K562 (cell line): ENCODE data around the gene ILF3. TPM values are rescaled to one million over a fixed set of nuclear protein-coding genes. Genes with fewer than 3 reads are reported as not detected.

Source experiments
- AFF4 ChIP-seq: sonication (generic); formaldehyde crosslinking; IDR thresholded peaks from 2 replicates; pipeline ENCODE4 v1.8.0; 2023; ENCODE audit warnings: mild to moderate bottlenecking, missing genetic modification reagents
- ARNT ChIP-seq, 2 experiments: fragments of 450-650 bp; IDR thresholded peaks; 2 replicates each; pipeline ENCODE4 v1.6.1; 2016; ENCODE audit warnings: mild to moderate bottlenecking in 1 of 2
- ATF1 ChIP-seq, 2 experiments: fragments of 450-650 bp in 1 of 2; IDR thresholded peaks; 2 replicates each; pipeline ENCODE4 v1.6.1; 2016; ENCODE audit warnings: missing compliant biosample characterization in 1 of 2, missing genetic modification characterization in 1 of 2
- BHLHE40 ChIP-seq: IDR thresholded peaks from 2 replicates; pipeline ENCODE4 v1.6.1; 2011; ENCODE audit warnings: low read length, improper control_type of control experiment
- CEBPG ChIP-seq, 3 experiments: fragments of 200-800 bp in 1 of 3; sonication (Bioruptor generic) in 1 of 3; sonication (generic) in 1 of 3; formaldehyde crosslinking in 1 of 3; IDR thresholded peaks in 2 of 3; conservative IDR thresholded peaks in 1 of 3; 2 replicates each; pipeline versions ENCODE4 v1.6.1 to v1.8.0; 2016 to 2022; ENCODE audit warnings: missing compliant biosample characterization in 2 of 3, missing genetic modification characterization in 2 of 3, mild to moderate bottlenecking in 1 of 3, missing genetic modification reagents in 1 of 3
- CREM ChIP-seq: IDR thresholded peaks from 2 replicates; pipeline ENCODE4 v1.6.1; 2014; ENCODE audit warnings: antibody characterized with exemption, low read depth
- E2F3 ChIP-seq: fragments of 250-450 bp; sonication (Bioruptor Pico); IDR thresholded peaks from 2 replicates; pipeline ENCODE4 v1.4.0; 2020; ENCODE audit warnings: mild to moderate bottlenecking
- EP300 ChIP-seq: IDR thresholded peaks from 2 replicates; pipeline ENCODE4 v1.6.1; 2012; ENCODE audit warnings: low read length, improper control_type of control experiment
- ID3 ChIP-seq, 2 experiments: fragments of 250-450 bp in 1 of 2; fragments of 450-650 bp in 1 of 2; sonication (Bioruptor Pico) in 1 of 2; IDR thresholded peaks; 2 replicates each; pipeline versions ENCODE4 v1.6.1 to v1.8.0; 2016 to 2021; ENCODE audit warnings: mild to moderate bottlenecking in 2 of 2, moderate library complexity in 2 of 2, missing compliant biosample characterization in 1 of 2, missing genetic modification characterization in 1 of 2
- LEF1 ChIP-seq: fragments of 450-650 bp; IDR thresholded peaks from 2 replicates; pipeline ENCODE4 v1.6.1; 2016; ENCODE audit warnings: mild to moderate bottlenecking
- MAX ChIP-seq: sonication (generic); formaldehyde crosslinking; IDR thresholded peaks from 2 replicates; pipeline ENCODE4 v1.9.0; 2022; ENCODE audit warnings: mild to moderate bottlenecking, missing genetic modification reagents
- MBD2 ChIP-seq: sonication (generic); IDR thresholded peaks from 2 replicates; pipeline ENCODE4 v1.6.1; 2016; ENCODE audit warnings: low read depth, borderline replicate concordance
- MNT ChIP-seq, 2 experiments: fragments of 450-650 bp; conservative IDR thresholded peaks; 2 replicates each; pipeline ENCODE4 v1.6.1; 2017; ENCODE audit warnings: mild to moderate bottlenecking in 2 of 2, moderate library complexity in 2 of 2
- NFYB ChIP-seq: IDR thresholded peaks from 2 replicates; pipeline ENCODE4 v1.6.1; 2011; ENCODE audit warnings: mild to moderate bottlenecking, moderate library complexity; ENCODE audit not compliant: insufficient read length; ENCODE audit errors: extremely low read depth
- PYGO2 ChIP-seq: fragments of 450-650 bp; IDR thresholded peaks from 2 replicates; pipeline ENCODE4 v1.6.1; 2016; ENCODE audit warnings: mild to moderate bottlenecking, missing genetic modification characterization, moderate library complexity, missing compliant biosample characterization
- RB1 ChIP-seq: fragments of 450-650 bp; IDR thresholded peaks from 2 replicates; pipeline ENCODE4 v1.6.1; 2017; ENCODE audit warnings: low read depth, mild to moderate bottlenecking
- RBBP5 ChIP-seq: fragments of 200-600 bp; sonication (generic); IDR thresholded peaks from 2 replicates; pipeline ENCODE4 v1.6.1; 2012; ENCODE audit warnings: borderline replicate concordance, mild to moderate bottlenecking, low read length, control low read depth, inconsistent platforms; ENCODE audit not compliant: insufficient read depth, poor library complexity, severe bottlenecking
- RBM22 ChIP-seq: fragments of 200-400 bp; formaldehyde crosslinking; IDR thresholded peaks from 2 replicates; pipeline ENCODE4 v1.6.1; 2018; ENCODE audit warnings: low read length, low read depth; ENCODE audit not compliant: poor library complexity, severe bottlenecking
- ZNF316 ChIP-seq: fragments of 450-650 bp; IDR thresholded peaks from 2 replicates; pipeline ENCODE4 v1.6.1; 2016
- ZNF445 ChIP-seq: fragments of 250-450 bp; sonication (Bioruptor Pico); IDR thresholded peaks from 2 replicates; pipeline ENCODE4 v1.4.0; 2020; ENCODE audit warnings: low read depth, mild to moderate bottlenecking, moderate library complexity
- ZNF696 ChIP-seq: fragments of 250-450 bp; sonication (Bioruptor Pico); conservative IDR thresholded peaks from 2 replicates; pipeline ENCODE4 v1.4.0; 2020; ENCODE audit warnings: mild to moderate bottlenecking, moderate library complexity
- polyA plus RNA-seq, 8 experiments: library from polyadenylated mRNA; depleted of rRNA in 4 of 8; stranded (reverse) in 5 of 8; unstranded in 3 of 8; fragments of >200 nt; fragmentation: Nextera tagmentation in 2 of 8; fragmentation: Illumina TruSeq in 1 of 8; extraction: Ambion mirVana in 2 of 8; extraction: Trizol in 1 of 8; gene quantifications; 2 replicates each; pipeline versions ENCODE4 v1.2.1 to v1.2.3, GENCODE V29; 2011 to 2014; ENCODE audit warnings: inconsistent platforms in 1 of 8, missing spikeins in 1 of 8
- total RNA-seq, 7 experiments: library from RNA; depleted of rRNA in 6 of 7; stranded (reverse); fragments of >200 nt in 6 of 7; fragmentation: Illumina TruSeq in 2 of 7; extraction: Trizol in 2 of 7; gene quantifications; 2 replicates each; pipeline versions ENCODE4 v1.2.1 to v1.2.3, GENCODE V29; 2011 to 2021; ENCODE audit warnings: low replicate concordance in 1 of 7

Gene ILF3
- total and polyA plus RNA-seq, 9 of the 15 experiments (the other 6 are each of a cell fraction or from before 2014, with no cell fraction given) = 26.0 to 453 (median 175) TPM

GRCh38 chr19:10717356-10718204 is 63.4 kb downstream of the ILF3 start, which contains the start of gene DNM2 (continued):
- TF ChIP-seq AFF4 (CRISPR knock-in tag) (no peak), RBBP5 (no peak), ZNF445 (no peak), RB1 (peak; percentile 77), LEF1 (peak; percentile 88), E2F3 (CRISPR knock-in tag) (no peak), NFYB (peak; percentile 100), ZNF316 (no peak), CREM (peak; percentile 86), MNT (conservative IDR thresholded peaks at IDR 0.05) (peak; percentile 91 to 93), PYGO2 (tag) (no peak), ZNF696 (CRISPR knock-in tag) (no peak), BHLHE40 (peak; percentile 97), MBD2 (peak; percentile 100), ATF1 (CRISPR knock-in tag; IDR thresholded peaks at IDR 0.05) (no peak), ATF1 (tag; IDR thresholded peaks at IDR 0.05) (peak; percentile 97), ARNT (IDR thresholded peaks at IDR 0.05) (0 out of 4 replicates have a peak, but pooled peaks of 1 of the 2 experiments have one; percentile 69), CEBPG (CRISPR knock-in tag; IDR thresholded peaks at IDR 0.05) (peak; percentile 86), CEBPG (tag; conservative IDR thresholded peaks at IDR 0.05 in 1 of 2, IDR thresholded peaks at IDR 0.05 in 1 of 2) (peak; percentile 96 to 99), RBM22 (no peak), MAX (CRISPR knock-in tag) (no peak), ID3 (CRISPR knock-in tag; IDR thresholded peaks at IDR 0.05) (no peak), ID3 (tag; IDR thresholded peaks at IDR 0.05) (no peak), EP300 (peak; percentile 39)
